Muscle of leg (tissue), 11 donors: Measurements from ENCODE around the gene CSF1R. TPM values are rescaled to one million over a fixed set of nuclear protein-coding genes. Genes with fewer than 3 reads are reported as not detected.
"Not testable (repeated sequence)": the region's sequence is repeated elsewhere in the genome, so short reads cannot be mapped to it uniquely, and the experiment has no call there.

Experiments
- DNase-seq: peaks from one replicate; pipeline ENCODE4 v3.0.0; 2013
- H3K27ac ChIP-seq: one replicate; pipeline ENCODE4 v1.5.1; 2013; ENCODE audit warnings: mild to moderate bottlenecking, low read length, control low read depth
- H3K27me3 ChIP-seq: one replicate; pipeline ENCODE4 v1.6.1; 2013; ENCODE audit warnings: low read length; ENCODE audit not compliant: control insufficient read depth, insufficient read depth
- H3K36me3 ChIP-seq: one replicate; pipeline ENCODE4 v1.6.1; 2013; ENCODE audit warnings: low read length; ENCODE audit not compliant: control insufficient read depth, insufficient read depth
- H3K4me1 ChIP-seq: one replicate; pipeline ENCODE4 v1.6.1; 2013; ENCODE audit warnings: low read length; ENCODE audit not compliant: control insufficient read depth, insufficient read depth
- H3K4me3 ChIP-seq: one replicate; pipeline ENCODE4 v1.5.1; 2013; ENCODE audit warnings: low read length, control low read depth
- H3K9me3 ChIP-seq: replicated peaks from 2 replicates; pipeline ENCODE4 v1.6.1; 2013; ENCODE audit warnings: low read depth, low read length; ENCODE audit not compliant: control insufficient read depth
- WGBS: methylation state at CpG from one replicate; pipeline ENCODE4 v1.1.5; 2013; ENCODE audit warnings: missing lambda C conversion rate; ENCODE audit not compliant: insufficient coverage; 5-methylcytosine and 5-hydroxymethylcytosine counted together
- polyA plus RNA-seq, 8 donors: library from polyadenylated mRNA; unstranded; fragments of 120-200 nt; gene quantifications; one replicate each; pipeline versions ENCODE4 v1.2.1 to v1.2.3, GENCODE V29; 2013; ENCODE audit warnings: inconsistent platforms in 1 of 8, low replicate concordance in 1 of 8; ENCODE audit not compliant: insufficient read length in 8 of 8, insufficient read depth in 1 of 8
- total RNA-seq: library from RNA; stranded (reverse); fragments of 120-200 nt; gene quantifications from one replicate; pipeline ENCODE4 v1.2.4, GENCODE V29; 2013

The CSF1R gene
- total and polyA plus RNA-seq, 9 donors: 9.2 to 34.5 (median 27.3) TPM

DNA sequence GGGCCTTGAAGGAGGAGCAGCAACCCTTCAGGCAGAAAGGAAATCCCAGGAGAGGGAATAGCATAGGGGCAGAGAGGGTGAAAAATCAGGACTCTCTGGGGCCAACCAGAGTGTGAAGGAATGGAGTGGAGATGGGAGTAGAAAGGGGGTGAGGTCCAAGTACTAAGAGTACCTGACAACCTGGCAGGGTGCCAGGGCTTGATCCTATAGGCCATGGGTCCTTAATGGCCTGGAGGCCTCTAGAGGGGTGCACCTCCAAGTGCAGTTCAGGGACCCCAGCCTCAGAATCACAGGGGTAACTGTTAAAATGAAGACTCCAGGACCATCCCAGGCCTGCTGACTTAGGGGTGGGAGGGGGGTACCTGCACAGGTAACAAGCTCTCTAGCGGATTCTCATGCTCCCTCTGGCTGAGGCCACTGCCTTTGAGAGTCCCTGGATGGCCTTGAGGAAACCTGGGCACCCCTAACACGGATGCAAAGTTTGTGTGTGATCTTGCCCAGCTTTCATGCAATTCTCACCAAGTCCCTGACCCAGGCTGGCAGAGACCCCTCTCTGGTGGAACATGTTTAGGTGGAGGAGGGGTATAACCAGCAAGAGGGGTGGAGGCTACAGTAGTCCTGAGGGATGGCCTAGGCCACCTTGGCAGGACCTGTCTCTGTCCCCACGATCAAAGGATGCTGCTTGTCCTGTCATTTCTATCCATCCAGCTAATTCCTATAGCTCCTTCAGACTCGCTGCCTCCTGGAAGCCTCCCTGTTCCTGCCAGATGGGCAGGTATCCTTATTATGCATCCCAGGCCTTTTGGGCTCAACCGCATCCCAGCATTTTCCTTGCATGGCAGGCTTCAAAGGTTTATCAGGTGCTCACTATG, 17.6 kb upstream of the CSF1R start:
- Histone ChIP-seq H3K9me3 (no peaks in the 10 kb centered on the region), H3K27ac (no peak overlapping the region), H3K4me3 (no peak overlapping the region), H3K36me3 (no peaks in the 10 kb centered on the region), H3K27me3 (no peaks in the 10 kb centered on the region), H3K4me1 (peaks cover 2% of the 10 kb centered on the region)
- 87% methylated on average over 4 of the region's 5 CpGs for WGBS
- no peak for DNase-seq

DNA sequence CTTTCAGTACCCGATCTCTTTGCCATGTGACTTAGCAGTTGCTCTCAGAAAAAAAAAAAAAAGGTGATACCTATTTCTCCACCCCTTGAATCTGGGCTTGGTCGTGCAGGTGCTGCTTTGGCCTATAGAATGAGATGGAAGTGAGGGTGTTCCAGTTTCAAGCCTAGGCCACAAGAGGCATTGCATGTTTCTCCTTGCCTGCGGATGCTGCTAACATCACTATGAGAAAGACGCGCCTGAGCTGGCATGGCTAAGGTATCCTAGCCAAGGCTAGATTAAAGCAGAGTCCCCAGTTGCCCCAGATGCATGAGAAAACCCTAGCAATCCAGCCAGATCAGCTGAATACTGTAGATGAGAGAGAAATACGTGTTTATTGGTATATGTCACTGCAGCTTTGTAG, 14.7 kb upstream of the CSF1R start:
- no peaks in the 10 kb centered on the region for H3K9me3 ChIP-seq
- DNase-seq: no peak
- no peaks in the 10 kb centered on the region for H3K27me3 ChIP-seq
- H3K27ac ChIP-seq: no peak overlapping the region
- H3K36me3 ChIP-seq: no peaks in the 10 kb centered on the region
- no peak overlapping the region for H3K4me3 ChIP-seq
- 65% methylated on average over 5 of the region's 6 CpGs for WGBS
- no peaks in the 10 kb centered on the region for H3K4me1 ChIP-seq

DNA sequence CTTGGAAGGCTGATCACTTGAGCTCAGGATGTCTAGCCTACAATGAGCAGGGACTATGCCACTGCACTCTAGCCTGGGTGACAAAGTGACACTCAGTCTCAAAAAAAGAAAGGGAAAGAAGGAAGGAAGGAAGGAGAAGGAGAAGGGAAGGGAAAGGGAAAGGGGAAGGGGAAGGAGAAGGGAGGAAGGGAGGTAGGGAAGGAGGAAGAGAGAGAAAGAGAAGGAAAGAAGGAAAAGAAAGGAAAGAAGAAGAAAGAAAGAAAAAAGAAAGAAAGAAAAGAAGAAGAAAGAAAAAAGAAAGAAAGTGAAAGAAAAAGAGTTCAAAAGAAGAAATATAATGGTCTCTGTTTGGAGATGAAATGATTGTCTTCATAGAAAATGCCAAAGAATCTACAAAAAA, 10.8 kb upstream of the CSF1R start:
- H3K9me3 ChIP-seq: no peaks in the 10 kb centered on the region
- no peak for DNase-seq
- H3K4me3 ChIP-seq: no peak overlapping the region
- H3K27me3 ChIP-seq: no peaks in the 10 kb centered on the region
- no peaks in the 10 kb centered on the region for H3K36me3 ChIP-seq
- no peak overlapping the region for H3K27ac ChIP-seq
- H3K4me1 ChIP-seq: no peaks in the 10 kb centered on the region

DNA sequence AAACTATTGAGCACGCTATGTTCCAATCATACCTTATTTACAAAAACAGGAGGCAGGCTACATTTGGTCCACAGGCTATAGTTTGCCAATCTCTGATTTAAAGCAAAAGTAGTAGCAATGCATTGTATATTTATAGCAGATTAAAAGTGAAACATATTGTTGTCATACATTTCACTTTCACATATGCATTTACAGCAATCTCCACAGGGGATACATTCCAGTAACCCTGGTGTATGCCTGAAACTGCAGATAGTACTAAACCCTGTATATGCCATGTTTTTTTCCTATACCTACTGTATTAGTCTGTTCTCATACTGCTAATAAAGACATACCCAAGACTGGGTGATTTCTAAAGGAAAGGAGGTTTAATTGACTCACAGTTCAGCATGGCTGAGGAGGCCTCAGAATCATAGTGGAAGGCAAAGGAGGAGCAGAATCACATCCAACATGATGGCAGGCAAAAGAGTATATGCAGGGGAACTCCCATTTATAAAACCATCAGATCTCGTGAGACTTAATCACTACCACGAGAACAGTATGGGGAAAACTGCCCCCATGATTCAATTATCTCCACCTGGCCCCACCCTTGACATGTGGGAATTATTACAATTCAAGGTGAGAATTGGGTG, 5.9 kb upstream of the CSF1R start:
- Histone ChIP-seq H3K4me1 (no peaks in the 10 kb centered on the region), H3K36me3 (no peaks in the 10 kb centered on the region), H3K9me3 (no peaks in the 10 kb centered on the region), H3K27ac (no peak overlapping the region), H3K27me3 (no peaks in the 10 kb centered on the region), H3K4me3 (no peak overlapping the region)
- no CpG with 5 or more reads among the region's 3 CpGs for WGBS
- DNase-seq: no peak

DNA sequence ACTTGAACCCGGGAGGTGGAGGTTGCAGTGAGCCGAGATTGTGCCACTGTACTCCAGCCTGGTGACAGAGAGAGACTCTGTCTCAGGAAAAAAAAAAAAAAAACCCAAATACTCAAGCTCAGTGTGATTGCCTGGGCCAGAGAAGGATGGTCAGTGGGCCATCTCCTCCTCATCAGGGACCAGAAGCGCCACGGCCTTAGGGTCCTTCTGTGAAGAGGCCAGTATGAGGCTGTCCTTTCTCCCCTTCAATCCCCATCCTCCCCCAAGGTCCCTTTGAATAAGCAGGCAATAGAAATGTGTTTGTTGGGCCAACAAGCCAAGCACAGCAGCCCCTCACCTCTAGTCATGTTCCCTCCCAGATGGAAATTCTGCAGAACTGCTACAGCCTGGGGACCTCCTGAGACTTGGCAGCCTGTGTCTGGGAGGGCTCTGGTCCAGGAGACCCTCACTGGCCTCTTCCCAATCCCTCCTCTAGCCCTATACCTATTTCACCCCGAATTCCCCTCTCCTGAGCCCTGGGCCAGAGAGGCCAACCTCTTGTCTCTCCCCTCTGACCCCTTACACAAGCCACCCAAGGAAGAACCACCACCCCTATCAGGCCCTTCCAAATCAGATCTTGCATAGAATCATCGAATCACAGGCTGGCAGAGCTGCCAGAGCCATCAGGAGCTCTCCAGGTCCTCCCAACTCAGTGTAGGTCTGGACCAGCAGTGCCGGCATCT, 1.0 kb downstream of the CSF1R start:
- peak overlapping the region; percentile 33 for H3K4me3 ChIP-seq
- H3K27ac ChIP-seq: peak overlapping the region; percentile 13
- H3K27me3 ChIP-seq: peaks cover 4% of the 10 kb centered on the region
- 85% methylated on average over 2 of the region's 7 CpGs for WGBS
- DNase-seq: no peak
- H3K9me3 ChIP-seq: no peaks in the 10 kb centered on the region
- H3K4me1 ChIP-seq: peaks cover 10% of the 10 kb centered on the region
- H3K36me3 ChIP-seq: no peaks in the 10 kb centered on the region

DNA sequence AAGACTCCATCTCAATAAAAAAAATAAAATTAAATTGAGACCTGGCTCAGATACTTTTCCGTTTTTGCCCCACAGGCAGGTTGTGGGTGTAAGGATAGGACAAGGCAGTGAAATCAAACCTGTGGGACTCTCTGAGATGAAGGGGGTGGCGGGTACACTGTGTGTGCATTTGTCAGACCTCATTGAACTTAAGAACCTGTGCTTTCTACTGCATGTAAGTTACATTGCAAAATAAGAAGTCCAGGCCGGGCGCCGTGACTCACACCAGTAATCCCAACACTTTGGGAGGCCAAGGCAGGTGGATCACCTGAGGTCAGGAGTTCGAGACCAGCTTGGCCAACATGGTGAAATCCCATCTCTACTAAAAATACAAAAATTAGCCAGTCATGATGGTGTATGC, 1.6 kb downstream of the CSF1R start:
- 61% methylated on average over 4 of the region's 6 CpGs for whole genome bisulfite sequencing

DNA sequence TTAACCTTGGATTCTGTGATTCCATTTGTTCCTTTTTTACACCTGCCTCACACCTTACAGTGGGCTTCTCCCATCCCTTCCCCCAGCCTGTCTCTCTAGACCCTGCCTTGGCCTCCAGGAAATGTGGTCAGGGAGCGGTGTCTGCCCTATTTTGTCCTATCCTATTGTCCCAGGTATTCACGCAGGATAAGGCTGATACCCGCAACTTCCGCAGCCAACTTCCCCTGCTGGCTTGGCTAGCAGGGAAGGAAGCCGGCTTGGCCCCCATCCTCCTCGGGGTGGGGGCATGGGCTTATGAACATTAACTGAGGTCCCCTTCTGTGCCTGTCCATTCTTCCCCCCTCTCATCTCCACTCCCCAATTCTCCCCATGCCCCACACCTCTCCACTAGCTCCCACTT, 3.5 kb downstream of the CSF1R start:
- no peak overlapping the region for H3K4me3 ChIP-seq
- WGBS: 81% methylated on average over 5 of the region's 6 CpGs
- H3K9me3 ChIP-seq: no peaks in the 10 kb centered on the region
- peak overlapping the region; percentile 42 for H3K27ac ChIP-seq
- peaks cover 10% of the 10 kb centered on the region for H3K4me1 ChIP-seq
- peaks cover 4% of the 10 kb centered on the region for H3K27me3 ChIP-seq
- H3K36me3 ChIP-seq: no peaks in the 10 kb centered on the region
- no peak for DNase-seq

More for the DNA sequence above, 1.6 kb downstream of the CSF1R start:
- H3K36me3 ChIP-seq, H3K9me3 ChIP-seq, H3K27me3 ChIP-seq, H3K27ac ChIP-seq, DNase-seq: not testable (repeated sequence)
- H3K4me3 ChIP-seq: peak overlapping the region; percentile 33
- peaks cover 10% of the 10 kb centered on the region for H3K4me1 ChIP-seq

DNA sequence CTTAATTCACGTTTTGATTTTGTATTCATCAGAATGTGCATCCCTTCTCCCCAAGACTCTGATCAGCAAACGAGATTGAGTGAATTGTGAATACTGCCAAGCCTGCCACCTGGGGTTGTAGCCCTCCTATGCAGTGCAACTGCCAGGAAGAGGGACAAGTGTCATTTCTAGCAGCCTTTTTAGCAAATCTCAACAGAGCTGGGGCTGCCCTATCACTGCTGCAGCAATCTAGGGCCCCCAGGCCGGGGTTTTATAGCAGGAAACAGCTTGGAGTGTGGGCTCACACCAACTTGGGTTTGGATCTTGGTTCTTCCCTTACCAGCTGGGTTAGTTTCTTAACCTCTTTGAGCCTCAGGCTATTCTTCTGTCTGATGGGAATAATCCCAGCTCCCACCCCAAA, 4.0 kb downstream of the CSF1R start:
- H3K4me3 ChIP-seq: no peak overlapping the region
- WGBS: 32% methylated on average over 2 of the region's 3 CpGs
- peaks cover 10% of the 10 kb centered on the region for H3K4me1 ChIP-seq
- H3K36me3 ChIP-seq: no peaks in the 10 kb centered on the region
- no peaks in the 10 kb centered on the region for H3K9me3 ChIP-seq
- no peak for DNase-seq
- H3K27me3 ChIP-seq: peaks cover 4% of the 10 kb centered on the region
- H3K27ac ChIP-seq: peak overlapping the region; percentile 49

DNA sequence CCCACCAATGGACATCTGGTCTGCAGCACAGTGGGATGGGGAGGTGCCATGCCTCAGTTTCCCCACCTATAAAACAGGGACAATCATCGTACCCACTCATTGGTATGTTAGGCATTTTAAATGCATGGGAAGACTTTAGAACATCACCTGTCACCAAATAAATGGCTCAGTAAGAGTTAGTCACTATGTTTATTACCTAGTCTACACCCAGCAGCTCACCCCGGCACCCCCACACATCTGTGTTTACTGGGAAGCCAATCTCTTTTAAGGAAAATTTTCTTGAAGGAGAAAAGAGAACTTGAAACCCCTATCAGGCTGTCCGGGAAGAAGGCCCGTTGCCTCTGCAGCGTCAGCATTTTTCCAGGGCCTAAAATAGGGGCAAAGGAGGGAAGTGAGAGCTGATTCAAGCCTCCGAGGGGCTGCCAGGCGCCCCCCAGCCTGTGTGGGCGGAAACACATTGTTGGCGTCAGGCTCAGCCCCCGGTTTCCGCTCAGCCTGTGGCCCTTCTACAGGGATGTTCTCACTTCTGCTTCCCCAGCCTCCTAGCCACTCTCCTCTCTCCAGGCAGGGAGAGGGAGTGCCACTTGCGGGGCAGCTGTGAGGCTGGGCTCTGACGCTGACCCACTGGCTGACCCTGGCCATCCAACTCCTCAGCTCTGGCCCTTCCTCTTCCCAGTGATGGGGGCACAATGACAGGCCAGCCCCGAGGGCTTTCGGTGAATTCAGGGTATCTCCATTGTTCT, 4.6 kb downstream of the CSF1R start:
- H3K27me3 ChIP-seq: peaks cover 4% of the 10 kb centered on the region

More for the DNA sequence above, 4.6 kb downstream of the CSF1R start:
- no peaks in the 10 kb centered on the region for H3K36me3 ChIP-seq
- DNase-seq: peak; percentile 89
- 8% methylated on average over 12 of the region's 15 CpGs for WGBS
- H3K4me1 ChIP-seq: peaks cover 10% of the 10 kb centered on the region
- peak overlapping the region; percentile 49 for H3K27ac ChIP-seq
- H3K9me3 ChIP-seq: no peaks in the 10 kb centered on the region
- no peak overlapping the region for H3K4me3 ChIP-seq
